GM21447 (cell line): ENCODE measurements around the gene MSANTD7.
"Not testable (repeated sequence)": the region's sequence is repeated elsewhere in the genome, so short reads cannot be mapped to it uniquely, and the experiment has no call there.

Experiments used
- ATAC-seq: cut with Tn5 transposase; IDR thresholded peaks from one replicate; pipeline ENCODE4 v1.9.1; 2021; ENCODE audit not compliant: unreplicated experiment

MSANTD7 gene

DNA sequence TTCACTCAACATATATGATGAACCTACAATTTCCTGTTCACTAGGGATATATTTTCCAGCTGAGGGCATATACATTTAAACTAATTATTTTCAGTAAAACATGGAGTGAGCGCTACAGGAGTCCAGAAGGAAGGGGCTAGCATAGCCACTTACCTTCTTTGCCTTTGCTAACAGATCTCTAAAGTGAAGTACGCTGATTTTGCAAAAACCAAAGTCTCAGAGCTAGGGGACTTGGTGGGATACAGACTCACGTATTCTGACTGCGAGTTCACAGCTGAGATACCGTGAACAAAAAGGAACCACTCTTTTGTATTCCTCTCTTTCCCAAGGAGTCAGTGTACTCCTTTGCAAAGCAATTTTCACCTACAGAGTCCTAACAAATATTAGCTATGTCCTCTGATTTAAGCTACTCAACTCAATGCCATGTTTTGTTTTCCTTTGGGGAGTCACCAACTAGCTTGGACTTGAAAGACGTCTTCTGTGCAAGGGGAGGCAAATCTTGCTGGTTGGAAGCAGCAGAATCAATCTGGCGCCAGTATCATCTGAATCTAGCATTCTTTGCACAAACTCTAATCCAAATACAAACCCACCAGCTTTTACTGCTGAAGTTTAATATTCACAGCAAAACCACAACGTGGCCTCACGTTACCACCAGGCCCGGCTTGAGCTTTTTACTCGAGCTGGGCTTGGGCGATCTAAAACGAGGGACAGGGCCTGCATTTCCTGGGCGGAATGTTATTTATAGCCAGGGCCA, 926 bp upstream of the MSANTD7 start:
- no peak for ATAC-seq

DNA sequence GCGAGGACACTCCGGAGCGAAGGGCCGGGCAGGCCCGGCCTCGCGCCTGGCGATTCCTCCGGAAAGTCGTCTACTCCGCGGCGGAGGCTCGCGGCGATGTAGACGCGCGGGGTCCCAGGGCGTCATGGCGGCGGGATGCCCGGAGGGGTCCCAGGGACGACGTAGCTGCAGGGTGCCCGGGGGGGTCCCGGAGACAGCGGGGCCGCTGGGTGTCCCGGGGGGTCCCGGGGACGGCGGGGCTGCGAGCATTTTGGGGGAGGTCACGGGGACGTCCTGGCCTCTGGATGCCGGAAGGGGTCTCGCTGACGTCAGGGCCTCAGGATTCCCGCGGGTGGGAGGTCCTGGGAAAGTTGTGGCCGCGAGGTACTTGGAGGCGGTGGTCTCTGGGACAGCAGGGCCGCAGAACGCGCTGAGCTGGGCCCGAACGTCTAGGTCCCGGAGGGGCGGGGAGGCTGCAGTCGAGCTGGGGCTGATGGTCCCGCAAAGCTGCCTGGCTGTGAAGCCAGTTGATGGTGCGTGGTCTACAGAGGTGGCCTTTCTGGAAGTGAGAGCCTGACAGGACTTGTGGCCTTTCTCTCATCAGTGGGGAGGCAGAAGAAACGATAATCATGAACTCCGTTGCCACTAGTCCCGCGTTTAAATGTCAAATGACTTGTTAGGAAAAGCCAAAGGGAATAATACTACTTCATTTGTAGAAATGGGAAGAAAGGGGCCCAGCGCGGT, 637 bp downstream of the MSANTD7 start:
- no peak for ATAC-seq

DNA sequence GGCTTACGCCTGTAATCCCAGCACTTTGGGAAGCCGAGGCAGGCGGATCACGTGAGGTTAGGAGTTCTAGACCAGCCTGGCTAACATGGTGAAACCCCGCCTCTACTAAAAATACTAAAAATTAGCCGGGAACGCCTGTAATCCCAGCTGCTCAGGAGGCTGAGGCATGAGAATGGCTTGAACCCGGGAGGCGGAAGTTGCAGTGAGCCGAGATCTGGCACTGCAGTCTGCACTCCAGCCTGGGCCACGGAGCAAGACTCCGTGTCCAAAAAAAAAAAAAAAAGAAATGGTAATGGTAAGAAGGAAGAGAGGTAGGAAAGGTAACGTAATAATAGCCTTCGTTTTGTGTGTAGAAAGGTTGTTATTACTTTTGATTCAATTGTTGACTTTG, 1.2 kb downstream of the MSANTD7 start:
- no peak for ATAC-seq

DNA sequence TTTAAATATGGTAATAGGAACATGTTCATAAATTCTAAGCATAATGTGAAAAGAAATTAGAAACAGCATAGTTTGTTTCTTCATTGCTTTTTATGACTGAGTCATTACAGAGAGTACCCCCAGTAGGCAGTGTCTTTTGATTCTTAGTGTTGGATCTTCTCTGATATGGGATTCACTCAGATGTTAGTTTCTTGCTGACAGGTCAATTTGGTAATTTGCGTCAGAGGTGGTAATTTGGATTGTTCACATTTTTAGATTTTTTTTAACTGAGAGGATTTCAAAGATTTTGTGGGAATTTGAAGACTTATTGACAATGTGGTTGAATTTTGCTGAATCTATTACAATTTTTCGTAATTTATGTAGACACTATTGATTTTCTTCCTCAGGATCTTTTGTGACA, 2.1 kb downstream of the MSANTD7 start:
- no peak for ATAC-seq

DNA sequence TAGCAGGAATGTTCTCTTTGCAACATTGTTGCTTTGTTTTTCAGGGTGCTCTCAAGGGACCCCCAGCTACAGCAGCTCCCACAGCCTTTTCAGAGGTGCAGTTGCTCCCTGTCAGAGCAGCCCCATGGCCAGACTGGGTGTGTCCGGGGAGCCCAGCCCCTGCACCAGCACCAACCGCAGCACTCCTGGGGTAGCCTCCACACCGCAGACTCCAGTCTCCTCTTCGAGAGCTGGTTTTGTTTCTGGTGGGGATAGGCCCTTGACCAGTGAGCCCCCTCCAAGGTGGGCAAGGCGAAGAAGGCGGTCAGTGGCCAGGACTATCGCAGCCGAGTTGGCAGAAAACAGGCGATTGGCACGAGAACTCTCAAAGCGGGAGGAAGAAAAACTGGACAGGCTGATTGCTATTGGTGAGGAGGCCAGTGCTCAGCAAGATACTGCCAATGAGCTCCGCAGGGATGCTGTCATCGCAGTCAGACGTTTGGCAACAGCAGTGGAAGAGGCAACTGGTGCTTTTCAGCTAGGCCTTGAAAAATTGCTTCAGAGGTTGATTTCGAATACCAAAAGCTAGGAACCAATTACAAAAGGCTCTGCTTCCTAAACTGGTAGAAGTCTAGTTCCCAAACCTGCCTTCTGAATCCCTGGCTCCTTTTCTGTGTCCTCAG, 5.4 kb downstream of the MSANTD7 start:
- no peak for ATAC-seq

DNA sequence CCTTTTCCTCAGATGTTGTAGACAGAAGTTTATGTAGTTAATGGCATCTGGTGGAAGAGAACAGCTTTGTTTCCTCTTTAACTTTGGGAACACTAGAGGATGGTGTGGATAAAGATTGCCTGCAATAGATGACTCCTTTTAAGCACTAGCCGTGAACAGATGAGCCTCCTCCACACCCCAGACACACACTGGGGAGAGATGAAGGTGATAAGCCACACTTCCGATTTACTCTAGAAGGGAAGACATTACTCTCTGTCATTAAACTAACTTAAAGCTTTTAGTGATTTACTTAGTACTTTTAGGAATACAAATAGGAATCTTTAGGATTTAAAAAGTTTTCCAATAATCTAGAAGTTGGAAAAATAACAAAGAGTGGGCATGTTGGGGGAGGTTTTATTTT, 6.8 kb downstream of the MSANTD7 start:
- no peak for ATAC-seq

DNA sequence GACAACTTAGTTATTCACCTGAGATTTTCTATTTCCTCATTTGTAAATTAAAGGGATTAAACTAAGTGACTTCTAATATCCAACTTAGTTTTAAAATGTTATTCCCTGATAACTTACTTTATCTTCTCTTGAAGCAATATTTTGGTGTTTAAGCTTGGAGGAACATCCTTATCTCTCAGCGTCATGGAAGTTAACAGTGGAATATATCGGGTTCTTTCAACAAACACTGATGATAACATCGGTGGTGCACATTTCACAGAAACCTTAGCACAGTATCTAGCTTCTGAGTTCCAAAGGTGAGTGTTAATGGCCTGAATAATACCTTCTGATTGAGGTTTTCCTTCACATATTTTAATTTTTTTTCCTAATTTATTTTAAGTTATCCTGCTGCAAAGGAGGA, 14.1 kb downstream of the MSANTD7 start:
- ATAC-seq: no peak

DNA sequence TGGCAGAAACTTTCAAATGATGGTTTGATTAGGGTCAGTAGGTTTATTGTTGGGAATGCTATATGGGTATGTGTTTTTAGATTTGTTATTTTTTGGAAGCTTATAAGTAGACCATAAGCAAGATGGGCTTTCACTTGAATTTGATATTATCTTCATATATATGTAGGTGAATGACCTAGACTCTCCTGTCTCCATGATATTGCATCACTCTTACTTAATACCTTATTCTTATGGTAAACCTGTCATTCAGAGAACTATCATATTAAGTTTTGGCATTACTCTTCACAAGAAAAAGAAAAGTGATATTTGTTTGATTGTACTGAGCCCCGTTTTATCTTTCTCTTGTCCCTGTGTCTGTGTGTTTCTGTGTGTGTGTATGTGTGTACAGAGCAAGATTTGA, 17.3 kb downstream of the MSANTD7 start:
- ATAC-seq: no peak

DNA sequence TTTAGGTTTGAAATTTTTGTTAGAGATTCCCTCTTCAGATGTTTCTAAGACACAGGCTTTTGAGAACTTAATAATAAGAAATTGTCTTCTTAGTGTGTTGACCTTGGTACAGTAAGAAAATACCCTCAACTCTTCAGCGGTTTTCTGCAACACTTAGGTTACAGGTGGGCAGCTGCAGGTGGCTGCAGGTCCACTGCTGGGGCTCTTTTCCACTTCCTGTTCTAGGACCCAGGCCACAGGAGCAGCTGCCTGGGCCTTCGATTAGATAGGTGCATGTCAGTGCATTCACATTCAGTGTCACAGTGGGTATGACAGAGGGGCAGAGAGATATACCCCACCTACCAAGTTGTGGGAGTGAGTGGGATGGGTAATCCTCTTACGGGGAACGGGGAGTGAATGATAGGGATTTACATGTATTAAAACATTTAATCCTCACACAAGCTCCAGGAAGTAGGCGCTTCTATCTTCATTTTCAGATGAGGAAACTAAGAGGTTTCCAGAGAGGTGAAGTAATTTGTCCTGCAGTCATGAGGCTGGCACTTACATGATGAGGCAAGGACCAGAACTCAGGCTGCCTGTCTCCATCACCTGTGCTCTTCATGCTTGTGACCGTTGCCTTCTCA, 20.3 kb downstream of the MSANTD7 start:
- ATAC-seq: no peak

DNA sequence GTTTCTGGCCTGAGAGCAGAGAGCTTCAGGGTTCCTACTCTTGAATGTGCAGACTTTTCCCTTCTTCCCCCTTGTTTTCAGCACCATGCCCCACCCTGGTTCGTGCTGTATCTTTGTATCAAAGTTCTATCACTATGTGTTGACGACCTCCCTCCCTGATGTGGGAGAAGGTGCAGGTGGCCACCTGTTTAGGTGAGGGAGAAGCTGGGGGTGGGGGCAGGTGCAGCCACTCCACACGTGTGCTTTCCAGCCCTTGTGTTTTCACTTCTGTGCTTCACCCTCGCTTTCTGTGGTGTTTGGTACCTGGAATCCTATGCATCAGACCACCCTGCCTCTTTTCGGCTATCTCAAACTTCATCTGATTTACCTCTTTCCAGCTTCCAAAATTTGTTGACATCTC, 20.9 kb downstream of the MSANTD7 start:
- ATAC-seq: no peak

DNA sequence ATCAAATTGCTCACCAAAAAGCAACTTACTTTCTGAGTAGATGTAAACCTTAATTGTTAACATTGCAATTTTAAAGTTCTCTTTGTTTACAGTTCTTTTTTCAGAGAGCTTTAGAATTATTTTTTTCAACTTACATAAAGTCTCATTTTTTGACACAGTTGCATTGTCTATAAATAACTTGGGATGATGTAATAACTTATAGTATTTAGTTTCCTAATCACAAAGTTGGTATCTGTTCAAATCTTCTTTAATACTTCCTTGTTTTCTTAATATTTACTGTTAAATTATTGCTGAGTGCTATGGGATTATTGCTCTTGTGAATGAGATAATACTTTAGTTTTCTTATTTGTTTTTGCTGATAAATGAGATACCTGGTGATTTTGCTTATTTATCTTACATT, 21.7 kb downstream of the MSANTD7 start:
- ATAC-seq: no peak

DNA sequence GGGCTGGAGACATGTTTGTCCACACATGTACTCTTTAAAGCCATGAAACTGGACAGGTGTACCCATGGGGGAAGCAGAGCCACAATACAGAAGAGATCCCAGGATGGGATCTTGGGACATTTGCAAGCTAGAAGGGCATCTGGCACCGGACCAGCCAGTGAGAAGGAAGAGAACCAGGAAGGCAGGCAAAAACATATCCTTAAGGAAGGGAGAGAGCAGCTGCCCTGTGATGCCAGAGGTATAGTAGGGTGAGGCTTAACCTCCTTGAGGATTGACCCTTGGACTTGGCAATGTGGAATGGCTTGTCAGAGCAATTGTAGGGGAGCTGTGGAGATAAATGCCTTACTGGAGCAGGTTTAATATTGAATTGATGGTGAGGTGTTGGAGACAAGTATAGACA, 22.7 kb downstream of the MSANTD7 start:
- ATAC-seq: no peak

DNA sequence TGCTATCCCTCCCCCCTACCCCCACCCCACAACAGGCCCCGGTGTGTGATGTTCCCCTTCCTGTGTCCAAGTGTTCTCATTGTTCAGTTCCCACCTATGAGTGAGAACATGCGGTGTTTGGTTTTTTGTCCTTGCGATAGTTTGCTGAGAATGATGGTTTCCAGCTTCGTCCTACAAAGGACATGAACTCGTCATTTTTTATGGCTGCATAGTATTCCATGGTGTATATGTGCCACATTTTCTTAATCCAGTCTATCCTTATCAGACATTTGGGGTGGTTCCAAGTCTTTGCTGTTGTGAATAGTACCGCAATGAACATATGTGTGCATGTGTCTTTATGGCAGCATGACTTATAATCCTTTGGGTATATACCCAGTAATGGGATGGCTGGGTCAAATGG, 26.4 kb downstream of the MSANTD7 start:
- not testable (repeated sequence) for ATAC-seq

DNA sequence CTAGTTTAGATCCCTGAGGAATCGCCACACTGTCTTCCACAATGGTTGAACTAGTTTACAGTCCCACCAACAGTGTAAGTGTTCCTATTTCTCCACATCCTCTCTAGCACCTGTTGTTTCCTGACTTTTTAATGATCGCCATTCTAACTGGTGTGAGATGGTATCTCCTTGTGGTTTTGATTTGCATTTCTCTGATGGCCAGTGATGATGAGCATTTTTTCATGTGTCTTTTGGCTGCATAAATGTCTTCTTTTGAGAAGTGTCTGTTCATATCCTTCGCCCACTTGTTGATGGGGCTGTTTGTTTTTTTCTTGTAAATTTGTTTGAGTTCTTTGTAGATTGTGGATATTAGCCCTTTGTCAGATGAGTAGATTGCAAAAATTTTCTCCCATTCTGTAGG, 26.8 kb downstream of the MSANTD7 start:
- not testable (repeated sequence) for ATAC-seq

DNA sequence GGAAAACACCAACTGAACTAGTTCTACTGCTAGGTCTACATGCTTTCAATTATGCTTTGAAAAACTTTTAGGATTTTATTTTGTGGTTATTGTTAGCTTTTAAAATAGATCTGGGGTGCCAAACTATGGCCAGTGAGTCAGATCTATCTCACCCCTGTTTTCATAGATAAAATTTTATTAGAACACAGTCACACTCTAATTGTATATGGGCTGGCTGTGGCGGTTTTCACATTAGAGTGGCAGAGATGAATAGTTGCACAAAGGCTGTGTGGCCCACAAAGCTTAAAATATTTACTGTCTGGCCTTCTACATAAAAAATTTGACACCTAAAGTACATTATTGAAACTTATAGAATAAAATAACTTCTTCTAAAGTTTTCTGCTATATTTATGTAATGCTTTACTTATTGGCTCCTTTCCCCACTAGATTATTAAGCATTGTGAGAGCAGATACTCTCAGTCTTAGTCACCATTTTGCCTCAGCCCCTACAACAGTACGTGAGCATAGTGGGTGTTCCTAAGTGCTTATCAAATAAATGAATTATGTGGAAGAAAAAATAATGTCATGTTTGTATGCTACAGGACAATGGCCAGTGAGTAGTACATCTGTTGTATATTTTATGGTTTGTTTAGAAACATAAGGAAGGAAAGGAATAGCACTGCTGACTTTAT, 35.1 kb downstream of the MSANTD7 start:
- ATAC-seq: peak; percentile 55

DNA sequence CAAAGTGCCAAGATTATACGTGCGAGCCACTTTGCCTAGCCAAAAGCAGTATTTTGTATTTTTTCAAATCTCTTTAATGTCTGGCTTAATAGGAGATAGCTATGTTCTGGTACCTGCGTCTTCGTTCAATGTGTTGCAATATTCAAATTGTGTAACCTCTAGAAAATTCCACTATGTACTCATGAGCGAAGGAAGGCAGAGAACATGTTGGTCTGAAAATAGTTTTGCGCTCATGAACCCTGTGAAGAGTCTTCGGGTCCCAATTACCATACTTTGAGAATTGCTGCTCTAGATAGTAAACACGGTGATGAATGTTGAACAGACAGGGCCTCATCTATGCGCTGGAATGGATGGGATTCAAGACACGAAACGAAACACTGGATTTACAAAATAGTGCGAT, 37.8 kb downstream of the MSANTD7 start:
- no peak for ATAC-seq

DNA sequence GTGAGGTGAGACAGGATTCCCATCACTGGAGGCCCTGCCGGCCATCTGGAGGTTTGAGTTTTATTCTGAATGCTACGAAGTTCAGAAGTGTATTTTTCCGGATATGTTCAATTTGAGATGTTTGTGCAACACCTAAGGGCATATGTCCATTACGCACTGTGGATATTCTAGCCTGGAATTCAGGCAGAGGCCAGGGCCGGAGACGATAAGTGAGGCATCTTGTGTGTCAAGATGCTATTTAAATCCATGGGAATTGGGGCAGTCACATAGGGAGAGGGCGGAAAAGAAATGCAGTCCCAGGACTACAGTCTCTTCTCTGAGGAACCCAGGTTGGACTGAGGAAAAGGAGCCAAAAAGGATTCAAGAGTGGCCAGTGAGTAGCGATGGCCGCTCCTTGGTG, 38.7 kb downstream of the MSANTD7 start:
- ATAC-seq: no peak

DNA sequence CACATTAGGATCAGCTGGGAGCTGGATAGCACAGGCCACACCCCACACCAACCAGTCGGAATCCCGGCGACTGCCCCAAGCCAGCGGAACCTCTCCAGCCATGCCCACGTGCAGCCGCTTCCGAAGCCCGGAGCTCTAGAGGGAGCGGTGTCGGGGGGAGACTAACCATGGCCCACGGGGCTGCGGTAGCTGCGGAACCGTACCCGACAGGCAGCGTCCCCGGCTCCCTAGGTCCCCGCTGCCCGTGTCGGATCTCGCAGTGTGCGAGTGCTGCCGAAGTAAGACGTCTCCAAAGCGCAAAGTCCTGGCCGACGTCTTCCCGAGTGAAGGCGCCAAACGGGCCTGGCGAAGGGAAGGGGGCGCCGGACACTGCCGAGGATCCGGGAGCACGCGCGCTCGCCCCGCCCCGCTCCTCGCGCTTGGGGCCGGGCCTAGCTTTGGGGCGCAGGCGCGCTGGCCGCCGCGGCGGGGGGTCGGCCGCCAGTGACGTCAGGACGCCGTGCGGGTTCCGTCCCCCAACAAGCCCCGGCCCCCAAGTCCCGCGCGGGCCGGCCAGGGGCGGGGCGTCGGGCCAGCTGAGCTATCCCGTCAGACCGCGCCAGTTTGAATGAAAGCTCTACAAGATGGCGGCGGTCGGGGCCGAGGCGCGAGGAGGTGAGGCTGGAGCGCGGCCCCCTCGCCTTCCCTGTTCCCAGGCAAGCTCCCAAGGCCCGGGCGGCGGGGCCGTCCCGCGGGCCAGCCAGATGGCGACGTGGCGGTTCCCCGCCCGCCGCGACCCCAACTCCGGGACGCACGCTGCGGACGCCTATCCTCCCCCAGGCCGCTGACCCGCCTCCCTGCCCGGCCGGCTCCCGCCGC, 40.4 kb downstream of the MSANTD7 start, which contains the start of gene SUV39H2:
SUV39H2 (plus strand) TSS at position 601 of the 858 bp plus-strand sequence; CDS start at position 624, 23 bp downstream.
- peak; percentile 84 for ATAC-seq

DNA sequence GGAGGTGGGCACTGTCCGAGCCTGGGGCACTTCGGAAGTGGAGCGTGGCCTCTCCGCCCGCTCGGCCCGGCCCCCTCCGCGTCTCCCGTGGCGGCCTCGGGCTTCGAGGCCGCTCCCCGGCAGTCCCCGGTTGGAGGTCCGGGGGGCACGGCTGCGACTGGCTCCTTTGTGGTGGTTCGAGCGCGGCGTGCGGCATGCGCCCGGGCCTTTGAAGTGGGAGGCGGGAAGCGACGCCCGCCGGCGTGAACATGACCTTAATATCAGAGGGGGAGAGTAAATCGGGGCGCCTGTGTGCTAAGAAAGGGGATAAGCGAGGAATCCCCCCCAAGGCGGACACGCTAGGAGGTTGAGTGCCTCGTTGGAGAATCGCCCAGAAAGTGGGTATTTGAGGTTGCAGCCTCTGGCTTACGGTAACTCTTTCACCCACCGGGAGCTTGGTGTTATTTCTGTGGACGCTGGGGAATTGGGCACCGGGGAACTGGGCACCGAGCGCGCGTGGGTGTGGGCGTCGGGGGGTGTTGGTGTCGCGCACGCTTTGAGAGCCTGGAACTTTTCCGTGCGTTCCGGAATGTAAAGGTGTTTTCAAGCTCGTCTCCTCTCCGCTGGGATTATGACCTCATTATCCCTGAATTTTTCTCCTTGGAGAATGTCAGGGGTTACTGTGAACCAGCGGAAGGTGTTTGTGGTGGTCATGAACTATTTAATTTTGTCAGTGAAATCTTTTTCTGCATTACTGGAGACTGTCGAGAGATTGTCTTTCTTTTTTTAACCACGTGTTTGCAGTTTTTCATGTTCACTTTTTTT, 41.2 kb downstream of the MSANTD7 start:
- peak; percentile 22 for ATAC-seq

DNA sequence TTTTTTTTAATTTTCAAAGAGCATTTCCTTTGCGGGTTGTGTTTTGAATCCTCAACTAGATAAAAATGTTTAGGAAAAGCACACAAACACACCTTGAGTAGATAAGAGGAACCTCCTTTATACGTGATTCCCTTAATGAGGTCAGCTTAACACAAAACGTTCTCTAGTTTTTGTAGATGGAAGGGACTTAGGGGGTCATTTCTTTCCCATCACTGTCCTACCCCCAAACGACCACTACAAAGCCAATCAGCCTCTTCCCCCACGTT, 41.8 kb downstream of the MSANTD7 start:
- ATAC-seq: no peak
